Panc1 (cell line): ENCODE results near the gene SOCS1.

Experiments
- CTCF ChIP-seq: fragments of 450-650 bp; IDR thresholded peaks from 2 replicates; pipeline ENCODE4 v1.5.1; 2017; ENCODE audit warnings: mild to moderate bottlenecking
- POLR2AphosphoS5 ChIP-seq: IDR thresholded peaks from 2 replicates; pipeline ENCODE4 v1.6.1; 2012; ENCODE audit warnings: mild to moderate bottlenecking, low read depth, low read length, moderate library complexity
- REST ChIP-seq, 2 experiments: IDR thresholded peaks; 2 replicates each; pipeline ENCODE4 v1.6.1; 2011 to 2012; ENCODE audit warnings: low read depth in 2 of 2, control low read depth in 1 of 2, low read length in 1 of 2, mild to moderate bottlenecking in 1 of 2, moderate library complexity in 1 of 2; ENCODE audit not compliant: insufficient read depth in 1 of 2
- TCF7L2 ChIP-seq: IDR thresholded peaks from 2 replicates; pipeline ENCODE4 v1.6.1; 2011; ENCODE audit warnings: mild to moderate bottlenecking, low read depth, low read length, inconsistent platforms

- TF ChIP-seq CTCF (no peak), POLR2AphosphoS5 (no peak), REST (IDR thresholded peaks at IDR 0.05; ENCODE audit: insufficient read depth in 1 of 2, low read depth in 2 of 2, low read length in 1 of 2) (no peak), TCF7L2 (no peak)
These were observed 7.7 kb upstream of the SOCS1 start for GRCh38 chr16:11263737-11264136.
